HFFc6 (cell line): ENCODE results near the gene ZCCHC14. TPM values are rescaled to one million over a fixed set of nuclear protein-coding genes. Genes with fewer than 3 reads are reported as not detected.
"Not testable (repeated sequence)": the region's sequence is repeated elsewhere in the genome, so short reads cannot be mapped to it uniquely, and the experiment has no call there.

Source experiments
- DNase-seq: peaks from one replicate; pipeline ENCODE4 v3.0.0-alpha.2; 2018
- H3K27ac Mint-ChIP-seq: 2 replicates; pipeline ENCODE4 v1.8.0; 2020; ENCODE audit warnings: mild to moderate bottlenecking, mixed read lengths
- H3K27me3 Mint-ChIP-seq: 2 replicates; pipeline ENCODE4 v1.8.0; 2021; ENCODE audit warnings: mild to moderate bottlenecking, moderate library complexity, mixed read lengths; ENCODE audit not compliant: insufficient read depth
- H3K36me3 Mint-ChIP-seq: 2 replicates; pipeline ENCODE4 v1.8.0; 2021; ENCODE audit warnings: low read depth, mixed read lengths
- H3K4me1 Mint-ChIP-seq: 2 replicates; pipeline ENCODE4 v1.8.0; 2020; ENCODE audit warnings: low read depth, mixed read lengths
- H3K4me3 Mint-ChIP-seq: 2 replicates; pipeline ENCODE4 v1.8.0; 2020; ENCODE audit warnings: mild to moderate bottlenecking, moderate library complexity, mixed read lengths
- H3K9me3 Mint-ChIP-seq: 2 replicates; pipeline ENCODE4 v1.8.0; 2020; ENCODE audit warnings: mild to moderate bottlenecking, mixed read lengths
- total RNA-seq, 6 experiments: library from RNA; stranded (reverse); fragmentation: NEBNext Ultra II Directional; extraction: Animal tissue kit (Norgen Biotek cat#: 25700); gene quantifications; 2 replicates in 1 of 6; 3 replicates in 5 of 6; pipeline ENCODE4 v1.2.3, GENCODE V29; 2021
- TF ChIP-seq, protein P1 (sequence below): fragments of 200-600 bp; sonication (generic); IDR thresholded peaks from 2 replicates; pipeline ENCODE4 v1.5.0; 2021; ENCODE audit warnings: antibody characterized with exemption, mild to moderate bottlenecking

The ZCCHC14 gene
- total RNA-seq, 6 experiments from 2014 or later = 10.6 to 13.7 (median 13.3) TPM

DNA sequence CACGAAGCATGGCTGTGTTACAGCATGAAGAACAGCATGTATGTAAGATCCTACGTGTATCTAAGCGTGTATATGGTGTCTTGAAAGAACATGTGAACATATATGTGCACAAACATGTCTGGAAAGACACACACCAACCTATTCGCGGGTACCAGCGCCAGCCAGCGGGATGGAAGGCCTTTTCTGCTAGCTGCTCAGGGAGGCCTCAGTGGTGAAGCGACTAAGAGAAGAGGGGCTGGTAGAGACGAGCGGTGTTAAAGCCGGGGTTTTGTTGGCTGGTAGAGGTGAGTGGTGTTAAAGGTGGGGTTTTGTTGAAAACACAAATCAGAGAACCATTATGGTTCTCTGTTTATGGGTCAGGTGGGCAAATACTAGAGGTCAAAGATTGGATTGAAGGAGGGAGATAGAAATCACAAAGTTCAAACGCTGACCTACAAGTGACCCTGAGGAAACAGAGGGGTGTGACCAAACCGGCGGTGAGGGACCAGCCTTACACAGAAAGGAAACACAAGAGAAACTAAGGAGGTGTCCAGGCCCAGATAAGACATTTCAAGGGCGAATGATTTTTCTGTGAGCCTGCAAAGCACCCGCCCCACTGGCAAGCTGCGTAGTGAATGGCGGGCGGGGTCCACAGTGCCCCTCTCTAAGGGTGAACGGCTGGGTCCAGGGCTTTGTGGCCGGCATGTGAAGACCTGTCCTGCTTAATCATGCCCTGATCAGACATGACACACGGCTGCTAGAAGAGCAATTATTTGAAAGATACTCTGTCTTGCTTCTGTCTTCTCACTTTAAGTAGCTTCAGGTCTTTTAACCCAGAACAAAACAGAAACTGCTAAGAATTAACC is 8.1 kb downstream of the ZCCHC14 start:
- no peaks in the 10 kb centered on the region for H3K36me3 Mint-ChIP-seq
- no peak overlapping the region; the same call in 1 of the 2 replicates for H3K27ac Mint-ChIP-seq
- TF ChIP-seq, protein P1, sequence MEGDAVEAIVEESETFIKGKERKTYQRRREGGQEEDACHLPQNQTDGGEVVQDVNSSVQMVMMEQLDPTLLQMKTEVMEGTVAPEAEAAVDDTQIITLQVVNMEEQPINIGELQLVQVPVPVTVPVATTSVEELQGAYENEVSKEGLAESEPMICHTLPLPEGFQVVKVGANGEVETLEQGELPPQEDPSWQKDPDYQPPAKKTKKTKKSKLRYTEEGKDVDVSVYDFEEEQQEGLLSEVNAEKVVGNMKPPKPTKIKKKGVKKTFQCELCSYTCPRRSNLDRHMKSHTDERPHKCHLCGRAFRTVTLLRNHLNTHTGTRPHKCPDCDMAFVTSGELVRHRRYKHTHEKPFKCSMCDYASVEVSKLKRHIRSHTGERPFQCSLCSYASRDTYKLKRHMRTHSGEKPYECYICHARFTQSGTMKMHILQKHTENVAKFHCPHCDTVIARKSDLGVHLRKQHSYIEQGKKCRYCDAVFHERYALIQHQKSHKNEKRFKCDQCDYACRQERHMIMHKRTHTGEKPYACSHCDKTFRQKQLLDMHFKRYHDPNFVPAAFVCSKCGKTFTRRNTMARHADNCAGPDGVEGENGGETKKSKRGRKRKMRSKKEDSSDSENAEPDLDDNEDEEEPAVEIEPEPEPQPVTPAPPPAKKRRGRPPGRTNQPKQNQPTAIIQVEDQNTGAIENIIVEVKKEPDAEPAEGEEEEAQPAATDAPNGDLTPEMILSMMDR = no peak
- H3K4me3 Mint-ChIP-seq = no peak overlapping the region
- no peaks in the 10 kb centered on the region for H3K9me3 Mint-ChIP-seq
- DNase-seq = no peak
- peaks cover 70% of the 10 kb centered on the region for H3K4me1 Mint-ChIP-seq
- H3K27me3 Mint-ChIP-seq = peaks cover 2% of the 10 kb centered on the region; the same call in 1 of the 2 replicates

DNA sequence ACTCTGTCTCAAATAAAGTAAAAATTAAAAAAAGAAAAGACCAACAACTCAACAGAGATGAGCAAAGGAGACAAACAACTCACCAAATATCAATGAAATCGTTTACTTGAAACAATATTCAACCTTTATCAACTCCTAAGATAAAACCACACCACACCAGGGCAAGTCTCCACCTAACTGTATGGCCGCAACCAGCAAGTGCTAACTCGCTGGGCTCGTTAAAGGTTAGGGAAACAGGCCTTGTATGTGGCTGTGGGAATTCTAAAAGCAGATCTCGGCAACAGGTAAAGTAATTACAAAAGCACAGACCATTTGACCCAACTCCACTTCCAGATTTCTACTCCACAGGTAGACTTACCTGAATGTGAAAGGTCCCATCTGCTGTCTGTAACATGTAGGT is 9.3 kb downstream of the ZCCHC14 start:
- no peaks in the 10 kb centered on the region for H3K9me3 Mint-ChIP-seq
- no peaks in the 10 kb centered on the region for H3K27me3 Mint-ChIP-seq
- peaks cover 57% of the 10 kb centered on the region for H3K4me1 Mint-ChIP-seq
- TF ChIP-seq, protein P1 = no peak
- DNase-seq = no peak
- no peaks in the 10 kb centered on the region for H3K36me3 Mint-ChIP-seq
- H3K4me3 Mint-ChIP-seq = no peak overlapping the region
- no peak overlapping the region for H3K27ac Mint-ChIP-seq

DNA sequence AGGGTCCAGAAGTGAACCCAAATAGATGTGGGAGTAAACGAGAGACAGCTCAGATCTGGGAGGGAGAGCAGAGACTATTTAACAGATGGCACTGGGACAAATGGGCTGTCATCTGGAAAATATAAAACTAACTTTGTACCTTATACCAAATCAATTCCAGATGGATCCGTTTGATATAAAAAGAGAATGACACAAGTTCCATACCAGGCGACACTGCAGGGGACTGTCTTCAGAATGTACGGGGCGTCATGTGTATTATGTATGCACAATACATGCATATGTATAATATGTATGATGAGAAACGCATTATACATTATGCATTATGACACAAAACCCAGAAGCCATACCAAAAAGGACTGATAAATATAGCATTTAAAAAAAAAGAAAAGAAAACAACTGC is 10.2 kb downstream of the ZCCHC14 start:
- not testable (repeated sequence) for H3K4me3 Mint-ChIP-seq, H3K27ac Mint-ChIP-seq, H3K36me3 Mint-ChIP-seq, H3K27me3 Mint-ChIP-seq, DNase-seq, H3K9me3 Mint-ChIP-seq
- H3K4me1 Mint-ChIP-seq = peaks cover 60% of the 10 kb centered on the region

DNA sequence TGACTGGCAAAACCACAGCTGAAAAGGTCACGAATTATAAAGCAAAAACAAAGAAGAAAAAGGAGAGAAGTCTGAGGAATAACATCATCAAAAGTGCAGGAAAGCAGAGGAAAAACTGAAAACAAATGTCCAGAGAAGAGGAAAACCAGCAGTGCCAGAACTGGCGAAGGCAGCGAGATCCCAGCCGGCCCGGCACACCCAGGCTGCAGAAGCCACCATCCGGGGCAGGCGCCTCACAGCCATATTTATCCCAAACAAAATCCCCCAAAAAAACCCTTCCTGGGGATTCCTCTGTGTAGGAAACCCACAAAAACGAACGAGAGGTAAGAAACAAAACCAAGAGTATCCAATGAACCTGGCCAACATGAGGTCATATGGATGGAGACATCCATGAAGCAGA is 10.6 kb downstream of the ZCCHC14 start:
- TF ChIP-seq, protein P1 = no peak
- Mint-ChIP-seq H3K9me3 (no peaks in the 10 kb centered on the region), H3K36me3 (no peaks in the 10 kb centered on the region), H3K4me1 (peaks cover 60% of the 10 kb centered on the region), H3K27ac (peak overlapping the region; percentile 63; the same call in 1 of the 2 replicates), H3K4me3 (peak overlapping the region; percentile 28; the same call in 1 of the 2 replicates), H3K27me3 (no peaks in the 10 kb centered on the region; the same call in 1 of the 2 replicates)
- DNase-seq = no peak

DNA sequence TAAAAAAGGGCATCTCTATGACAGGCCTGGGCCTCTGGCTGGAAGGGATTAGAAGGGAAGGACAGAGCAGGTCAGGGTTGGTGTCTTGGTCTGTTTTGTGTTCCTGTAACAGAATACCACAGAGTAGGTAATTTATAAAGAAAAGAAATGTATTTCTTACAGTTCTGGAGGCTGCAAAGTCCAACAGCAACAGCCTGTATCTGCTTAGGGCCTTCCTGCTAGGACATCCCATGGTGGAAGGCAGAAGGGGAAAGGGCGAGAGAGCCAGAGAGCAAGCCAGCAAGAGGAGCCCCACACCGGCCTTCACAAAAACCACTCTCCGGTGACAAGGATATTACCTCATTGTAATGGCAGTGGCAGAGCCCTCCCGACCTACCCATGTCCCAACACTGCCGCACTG is 11.1 kb downstream of the ZCCHC14 start:
- H3K36me3 Mint-ChIP-seq, DNase-seq, H3K9me3 Mint-ChIP-seq, H3K27me3 Mint-ChIP-seq: not testable (repeated sequence)
- Mint-ChIP-seq H3K27ac (peak overlapping the region; percentile 63; the same call in 1 of the 2 replicates), H3K4me3 (peak overlapping the region; percentile 28; the same call in 1 of the 2 replicates), H3K4me1 (peaks cover 59% of the 10 kb centered on the region)

DNA sequence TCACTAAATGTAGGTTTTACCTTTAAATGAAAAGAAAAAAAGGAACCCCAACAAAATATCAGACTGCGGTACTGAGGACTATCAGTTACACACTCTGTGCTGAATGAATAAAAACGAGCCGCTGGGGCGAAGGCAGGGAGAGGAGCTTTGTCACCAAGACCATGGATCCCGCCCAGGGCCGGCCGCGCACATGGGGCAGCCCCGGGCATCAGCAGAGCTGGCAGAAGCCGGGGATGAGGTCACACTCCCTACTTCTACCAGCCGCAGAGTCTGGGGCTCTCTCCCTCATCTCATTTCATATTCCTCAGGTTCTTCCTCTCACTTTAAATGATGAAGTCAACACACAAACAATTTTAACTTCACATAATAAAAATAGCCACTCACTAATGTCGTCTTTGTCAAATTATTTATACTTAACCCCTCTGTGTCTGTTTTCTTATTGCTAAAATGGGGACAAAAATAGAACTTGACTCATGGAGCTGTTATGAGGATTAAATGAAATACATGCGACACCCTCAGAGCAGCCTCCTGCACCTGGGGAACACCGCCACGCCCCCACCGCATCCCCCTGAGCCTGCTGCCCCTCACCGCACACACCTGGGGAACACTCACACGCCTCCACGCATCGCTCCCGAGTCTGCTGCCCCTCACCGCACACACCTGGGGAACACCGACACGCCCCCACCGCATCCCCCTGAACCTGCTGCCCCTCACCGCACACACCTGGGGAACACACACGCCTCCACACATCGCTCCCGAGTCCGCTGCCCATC is 15.4 kb downstream of the ZCCHC14 start:
- peak overlapping the region; percentile 58; the same call in 1 of the 2 replicates for H3K27ac Mint-ChIP-seq
- not testable (repeated sequence) for H3K27me3 Mint-ChIP-seq, DNase-seq, H3K9me3 Mint-ChIP-seq, H3K36me3 Mint-ChIP-seq
- peaks cover 50% of the 10 kb centered on the region for H3K4me1 Mint-ChIP-seq
- H3K4me3 Mint-ChIP-seq = peak overlapping the region; percentile 7; the same call in 1 of the 2 replicates

DNA sequence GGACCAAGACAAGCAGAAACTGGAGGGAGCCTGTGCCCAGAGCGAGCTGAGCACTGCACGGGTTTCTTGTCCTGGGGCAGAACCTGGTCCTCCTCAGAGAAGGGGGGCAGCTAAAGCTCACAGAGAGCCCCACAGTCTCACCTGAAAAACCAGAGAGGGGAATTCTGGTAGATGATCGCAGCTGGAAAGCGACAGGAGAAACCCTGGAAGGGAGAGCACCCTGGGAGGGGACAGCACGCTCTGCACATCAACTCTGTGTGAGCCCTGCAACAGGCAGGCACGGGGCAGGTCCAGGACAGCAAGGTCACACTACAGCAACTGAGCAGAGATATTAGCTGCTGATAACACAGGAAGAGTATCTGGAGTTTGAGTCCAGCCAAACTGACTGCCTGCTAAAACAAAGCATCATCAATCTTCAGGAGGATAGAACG is 18.2 kb downstream of the ZCCHC14 start:
- TF ChIP-seq, protein P1 = no peak
- H3K9me3 Mint-ChIP-seq = no peaks in the 10 kb centered on the region
- H3K27ac Mint-ChIP-seq = no peak overlapping the region
- no peaks in the 10 kb centered on the region; the same call in 1 of the 2 replicates for H3K27me3 Mint-ChIP-seq
- H3K4me1 Mint-ChIP-seq = peaks cover 53% of the 10 kb centered on the region
- DNase-seq = no peak
- 0 out of 2 replicates have a peak, but pooled peaks cover 5% of the 10 kb centered on the region for H3K36me3 Mint-ChIP-seq
- H3K4me3 Mint-ChIP-seq = no peak overlapping the region
